Thyroid gland (tissue), 4 donors: ENCODE data around the gene MET.

ENCODE experiments used
- CTCF ChIP-seq, 6 experiments: fragments of 200-600 bp in 3 of 6; fragments of 450-650 bp in 3 of 6; sonication (generic) in 3 of 6; IDR thresholded peaks; one replicate each; pipeline ENCODE4 v1.5.1; 2016 to 2019; ENCODE audit warnings: antibody characterized with exemption in 6 of 6, mild to moderate bottlenecking in 2 of 6, inconsistent platforms in 1 of 6, moderate library complexity in 1 of 6
- POLR2A ChIP-seq, 2 donors: fragments of 450-650 bp; IDR thresholded peaks; one replicate each; pipeline ENCODE4 v1.6.1; 2017; ENCODE audit warnings: antibody characterized with exemption in 2 of 2, mild to moderate bottlenecking in 2 of 2, moderate library complexity in 1 of 2

- TF ChIP-seq POLR2A (IDR thresholded peaks at IDR 0.05) (no peak), CTCF (IDR thresholded peaks at IDR 0.05) (no peak)
Observed at GRCh38 chr7:116670409-116671015, 1.5 kb upstream of the MET start.
